Keratinocyte (primary cell): ENCODE results near the gene DIAPH3. TPM values are rescaled to one million over a fixed set of nuclear protein-coding genes. Genes with fewer than 3 reads are reported as not detected.

Experiments used
- DNase-seq: peaks from one replicate; pipeline ENCODE4 v3.0.0-alpha.2; 2011; ENCODE audit warnings: low read depth, missing footprints, low spot score
- FAIRE-seq: peaks from 2 replicates; lab custom pipeline; 2011; peaks lifted over from hg19 to GRCh38; lab: Jason Lieb, UNC
- H2AFZ ChIP-seq: 2 replicates; pipeline ENCODE4 v1.6.0; 2012; ENCODE audit warnings: low read length, control low read depth, inconsistent platforms; ENCODE audit not compliant: control insufficient read depth
- H3K27ac ChIP-seq: 2 replicates; pipeline ENCODE4 v1.5.1; 2011; ENCODE audit warnings: low read length; ENCODE audit not compliant: control insufficient read depth, insufficient read depth
- H3K27me3 ChIP-seq: 3 replicates; pipeline ENCODE4 v1.6.0; 2011; ENCODE audit warnings: low read length; ENCODE audit not compliant: control insufficient read depth, insufficient read depth; ENCODE audit errors: extremely low read depth
- H3K36me3 ChIP-seq, 2 experiments: 2 replicates in 1 of 2; 3 replicates in 1 of 2; pipeline ENCODE4 v1.5.1; 2011; ENCODE audit warnings: low read length in 2 of 2, mild to moderate bottlenecking in 1 of 2; ENCODE audit not compliant: control insufficient read depth in 2 of 2, insufficient read depth in 2 of 2; ENCODE audit errors: extremely low read depth in 1 of 2
- H3K4me1 ChIP-seq: 3 replicates; pipeline ENCODE4 v1.5.1; 2011; ENCODE audit warnings: low read length; ENCODE audit not compliant: control insufficient read depth, insufficient read depth; ENCODE audit errors: extremely low read depth
- H3K4me2 ChIP-seq: 3 replicates; pipeline ENCODE4 v1.6.0; 2011; ENCODE audit warnings: low read depth, low read length; ENCODE audit not compliant: control insufficient read depth, insufficient read depth; ENCODE audit errors: extremely low read depth
- H3K4me3 ChIP-seq, 3 experiments: fragments of 200-600 bp in 1 of 3; sonication (generic) in 1 of 3; 2 replicates in 2 of 3; 3 replicates in 1 of 3; pipeline ENCODE4 v1.5.1; 2011 to 2016; ENCODE audit warnings: low read length in 3 of 3, mild to moderate bottlenecking in 3 of 3, control low read depth in 2 of 3, inconsistent platforms in 1 of 3, low read depth in 1 of 3, mixed read lengths in 1 of 3, mixed run types in 1 of 3, moderate library complexity in 1 of 3; ENCODE audit not compliant: control insufficient read depth in 2 of 3, insufficient read depth in 2 of 3; ENCODE audit errors: extremely low read depth in 1 of 3
- H3K79me2 ChIP-seq: 2 replicates; pipeline ENCODE4 v1.6.0; 2012; ENCODE audit warnings: low read length; ENCODE audit not compliant: control insufficient read depth, insufficient read depth
- H3K9ac ChIP-seq: 3 replicates; pipeline ENCODE4 v1.6.0; 2011; ENCODE audit warnings: low read length; ENCODE audit not compliant: control insufficient read depth, insufficient read depth; ENCODE audit errors: extremely low read depth
- H3K9me1 ChIP-seq: 3 replicates; pipeline ENCODE4 v1.6.0; 2011; ENCODE audit warnings: low read length; ENCODE audit not compliant: control insufficient read depth, insufficient read depth; ENCODE audit errors: extremely low read depth
- H3K9me3 ChIP-seq: 2 replicates; pipeline ENCODE4 v1.5.1; 2012; ENCODE audit warnings: low read depth, low read length; ENCODE audit not compliant: control insufficient read depth
- H4K20me1 ChIP-seq: 3 replicates; pipeline ENCODE4 v1.6.0; 2011; ENCODE audit warnings: low read length; ENCODE audit not compliant: control insufficient read depth, insufficient read depth; ENCODE audit errors: extremely low read depth
- CTCF ChIP-seq, 3 experiments: IDR thresholded peaks in 1 of 3; conservative IDR thresholded peaks in 1 of 3; optimal IDR thresholded peaks in 1 of 3; 2 replicates in 2 of 3; 3 replicates in 1 of 3; pipeline versions ENCODE3 to v1.5.1; 2011; ENCODE audit warnings: low read length in 3 of 3, mild to moderate bottlenecking in 3 of 3, moderate library complexity in 2 of 3, control low read depth in 1 of 3, inconsistent platforms in 1 of 3; ENCODE audit not compliant: insufficient read depth in 2 of 3; ENCODE audit errors: extremely low read depth in 1 of 3
- EZH2 ChIP-seq: IDR thresholded peaks from one replicate; pipeline ENCODE4 v1.6.1; 2012; ENCODE audit warnings: inconsistent platforms, mild to moderate bottlenecking, low read length, moderate library complexity
- dilution Hi-C: fragments of 300-500 bp; cut with MboI; formaldehyde crosslinking; loops from one replicate; pipeline ENCODE4 v1.7.0; 2020; ENCODE audit warnings: low sequenced_read_pairs; ENCODE audit not compliant: extremely low pct_ligation_motif_present
- polyA plus RNA-seq, 5 experiments: library from polyadenylated mRNA; depleted of rRNA in 3 of 5; stranded (reverse) in 3 of 5; stranded (forward) in 1 of 5; unstranded in 1 of 5; fragments of >200 nt; gene quantifications; 1 replicate in 1 of 5; 2 replicates in 3 of 5; 3 replicates in 1 of 5; pipeline versions ENCODE4 v1.2.1 to v1.2.3, GENCODE V29; 2011 to 2012; ENCODE audit warnings: missing spikeins in 2 of 5, low read depth in 1 of 5, low replicate concordance in 1 of 5

Gene DIAPH3
- polyA plus RNA-seq, 1 donor (not counting 4 experiments of a cell fraction or from before 2014, with no cell fraction given) = 9.0 TPM

- Histone ChIP-seq H3K36me3 (peaks cover 0 to 3% of the 10 kb centered on the region in 2 experiments), H2AFZ (no peak overlapping the region), H3K27me3 (no peaks in the 10 kb centered on the region), H3K79me2 (peaks cover 2% of the 10 kb centered on the region), H3K4me1 (no peaks in the 10 kb centered on the region), H3K27ac (no peak overlapping the region), H4K20me1 (no peaks in the 10 kb centered on the region), H3K4me3 (no peak overlapping the region), H3K4me2 (no peak overlapping the region), H3K9ac (no peak overlapping the region), H3K9me3 (no peaks in the 10 kb centered on the region), H3K9me1 (no peaks in the 10 kb centered on the region)
- TF ChIP-seq EZH2 (no peak), CTCF (optimal IDR thresholded peaks at IDR 0.05 in 1 of 3, IDR thresholded peaks at IDR 0.05 in 1 of 3, conservative IDR thresholded peaks at IDR 0.05 in 1 of 3; ENCODE audit: extremely low read depth in 1 of 3, insufficient read depth in 2 of 3, low read length in 3 of 3) (no peak)
- FAIRE-seq = no peak
- dilution Hi-C loops = no loop called here
- no peak for DNase-seq
These were observed 51.0 kb downstream of the DIAPH3 start for GRCh38 chr13:60112771-60113170.

- Histone ChIP-seq H3K4me1 (no peaks in the 10 kb centered on the region), H3K27ac (no peak overlapping the region), H3K27me3 (no peaks in the 10 kb centered on the region), H3K9me1 (no peaks in the 10 kb centered on the region), H3K79me2 (peaks cover 2% of the 10 kb centered on the region), H4K20me1 (no peaks in the 10 kb centered on the region), H3K4me3 (no peak overlapping the region), H2AFZ (no peak overlapping the region), H3K36me3 (peaks cover 0 to 3% of the 10 kb centered on the region in 2 experiments), H3K9me3 (no peaks in the 10 kb centered on the region), H3K9ac (no peak overlapping the region), H3K4me2 (no peak overlapping the region)
- TF ChIP-seq EZH2 = no peak
- TF ChIP-seq CTCF (optimal IDR thresholded peaks at IDR 0.05 in 1 of 3, IDR thresholded peaks at IDR 0.05 in 1 of 3, conservative IDR thresholded peaks at IDR 0.05 in 1 of 3; ENCODE audit: extremely low read depth in 1 of 3, insufficient read depth in 2 of 3, low read length in 3 of 3) = no peak
- dilution Hi-C loops = no loop called here
- no peak for FAIRE-seq
- no peak for DNase-seq
These were observed 52.0 kb downstream of the DIAPH3 start for GRCh38 chr13:60111691-60112090.
